Right ventricle myocardium inferior (tissue), 1 donor: Measurements from ENCODE around the gene VSTM2L. TPM values are rescaled to one million over a fixed set of nuclear protein-coding genes. Genes with fewer than 3 reads are reported as not detected.

Source experiments
- ATAC-seq: fragments of 200-7000 bp; cut with Tn5 transposase; one replicate; pipeline ENCODE4 v1.9.1; 2020; ENCODE audit warnings: mild to moderate bottlenecking, moderate library complexity
- DNase-seq: peaks from one replicate; pipeline ENCODE4 v3.0.0; 2021; ENCODE audit errors: missing footprints
- intact Hi-C: fragments of 100-400 bp; cut with DNase I; formaldehyde crosslinking; loops from one replicate; pipeline ENCODE4 v1.11.0; 2022
- total RNA-seq: library from RNA; stranded (reverse); fragmentation: NEBNext Ultra II Directional; extraction: Animal tissue kit (Norgen Biotek cat#: 25700); gene quantifications from one replicate; pipeline ENCODE4 v1.2.1, GENCODE V29; 2021
- donor health status: DM: no; HTN: yes; CAD: no; lungs with severe emphysema.

Gene VSTM2L
- total RNA-seq, 1 donor from 2014 or later = 17.7 TPM

- intact Hi-C loops = loop anchor here (10.0 kb wide), 1 partner anchor 322 kb away; no protein-coding TSS in a partner anchor
- ATAC-seq (peak; percentile 68), DNase-seq (no peak)
Observed at GRCh38 chr20:37896932-37897548, 5.9 kb upstream of the VSTM2L start.

DNA sequence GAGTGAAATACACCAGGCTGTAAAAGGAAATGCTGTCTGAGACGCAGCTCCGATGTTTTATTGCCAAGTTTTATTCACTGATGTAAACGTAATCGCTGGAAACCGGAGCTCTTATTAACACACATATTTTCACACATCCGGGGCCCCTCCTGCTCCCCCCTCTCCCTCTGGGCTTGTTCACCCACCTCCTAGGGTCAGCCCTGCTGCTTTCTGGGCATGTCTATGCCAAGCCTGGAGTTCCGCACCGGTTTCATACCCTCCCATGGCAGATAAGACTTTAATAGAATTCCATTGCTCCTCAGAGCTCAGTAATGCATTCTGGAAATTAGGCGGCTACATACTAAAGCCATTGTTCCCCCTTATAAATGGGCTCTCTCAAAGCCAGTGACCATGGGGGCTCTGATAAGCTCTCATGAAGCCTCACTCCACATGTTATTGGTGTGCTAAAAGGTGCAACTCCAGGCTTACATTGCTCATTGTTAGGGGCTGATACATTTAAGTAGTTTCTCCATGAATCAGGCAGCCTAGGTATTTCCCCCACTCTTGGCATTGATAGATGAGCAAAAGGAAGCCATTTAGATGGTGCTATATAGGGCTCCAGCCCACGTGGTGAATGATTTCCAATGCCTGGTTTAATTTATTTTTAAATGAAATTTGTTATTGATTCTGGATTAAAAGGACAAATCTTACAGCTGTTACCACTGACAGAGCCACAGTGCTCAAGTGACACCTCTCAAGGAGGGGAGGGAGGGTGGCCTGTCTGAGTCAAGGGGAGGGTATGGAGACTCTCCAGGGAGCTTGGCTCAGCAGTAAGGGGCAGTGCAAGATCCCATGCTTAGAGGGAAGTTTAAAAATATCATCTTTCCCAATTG lies 4.5 kb upstream of the VSTM2L start:
- DNase-seq (no peak), ATAC-seq (no peak)
- intact Hi-C loops = loop anchor here (10.0 kb wide), 1 partner anchor 324 kb away; no protein-coding TSS in a partner anchor

GRCh38 chr20:37899105-37900045 lies 3.6 kb upstream of the VSTM2L start:
- DNase-seq (no peak), ATAC-seq (no peak)
- intact Hi-C loops = loop anchor here (5.0 to 10.0 kb wide), 4 partner anchors 93 to 325 kb away; no protein-coding TSS in a partner anchor

GRCh38 chr20:37901240-37901639 lies 1.7 kb upstream of the VSTM2L start:
- intact Hi-C loops = loop anchor here (5.0 kb wide), 3 partner anchors 91 to 146 kb away; no protein-coding TSS in a partner anchor
- ATAC-seq = no peak

DNA sequence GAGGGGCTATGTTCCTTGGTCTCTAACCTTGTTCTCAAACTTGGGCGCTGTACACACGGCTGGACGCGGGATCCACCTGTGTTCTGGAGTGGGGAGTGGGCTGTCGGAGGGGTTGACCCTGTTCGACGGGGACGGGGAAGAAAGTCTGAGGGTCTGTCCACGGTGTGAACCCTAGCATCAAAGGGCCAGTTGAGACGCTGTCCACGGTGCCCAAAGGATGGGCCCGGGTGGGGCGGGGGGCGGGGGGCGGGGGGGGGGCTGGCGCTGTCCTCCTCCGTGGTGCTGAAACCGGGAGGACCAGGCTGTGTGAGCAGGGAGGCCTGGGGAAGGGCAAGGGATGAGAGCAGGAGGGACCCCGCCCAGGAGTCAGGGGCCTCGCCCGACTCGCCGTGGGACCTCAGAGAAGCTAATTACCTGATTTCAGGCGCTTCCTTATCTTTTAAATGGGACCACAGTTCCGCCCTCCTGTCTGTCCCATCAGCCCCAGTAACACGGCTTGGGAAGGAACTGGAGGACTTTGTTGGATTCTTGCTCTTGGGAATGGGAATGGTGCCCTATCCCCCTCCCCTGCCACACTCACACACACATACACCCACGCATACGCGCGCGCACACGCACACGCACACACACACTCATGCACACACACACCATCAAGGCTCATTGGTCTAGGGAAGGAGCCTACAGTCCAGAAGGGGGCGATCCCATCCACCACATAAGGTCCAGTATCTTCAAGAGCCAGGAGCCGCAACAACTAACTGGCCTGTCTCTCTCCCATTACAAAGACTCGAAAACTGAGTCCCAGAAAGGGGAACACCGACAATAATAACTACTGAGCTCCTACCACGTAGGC lies 1.0 kb upstream of the VSTM2L start:
- intact Hi-C loops = loop anchor here (5.0 kb wide), 3 partner anchors 90 to 145 kb away; no protein-coding TSS in a partner anchor
- no peak for DNase-seq

More at GRCh38 chr20:37901240-37901639, 1.7 kb upstream of the VSTM2L start:
- DNase-seq = no peak

DNA sequence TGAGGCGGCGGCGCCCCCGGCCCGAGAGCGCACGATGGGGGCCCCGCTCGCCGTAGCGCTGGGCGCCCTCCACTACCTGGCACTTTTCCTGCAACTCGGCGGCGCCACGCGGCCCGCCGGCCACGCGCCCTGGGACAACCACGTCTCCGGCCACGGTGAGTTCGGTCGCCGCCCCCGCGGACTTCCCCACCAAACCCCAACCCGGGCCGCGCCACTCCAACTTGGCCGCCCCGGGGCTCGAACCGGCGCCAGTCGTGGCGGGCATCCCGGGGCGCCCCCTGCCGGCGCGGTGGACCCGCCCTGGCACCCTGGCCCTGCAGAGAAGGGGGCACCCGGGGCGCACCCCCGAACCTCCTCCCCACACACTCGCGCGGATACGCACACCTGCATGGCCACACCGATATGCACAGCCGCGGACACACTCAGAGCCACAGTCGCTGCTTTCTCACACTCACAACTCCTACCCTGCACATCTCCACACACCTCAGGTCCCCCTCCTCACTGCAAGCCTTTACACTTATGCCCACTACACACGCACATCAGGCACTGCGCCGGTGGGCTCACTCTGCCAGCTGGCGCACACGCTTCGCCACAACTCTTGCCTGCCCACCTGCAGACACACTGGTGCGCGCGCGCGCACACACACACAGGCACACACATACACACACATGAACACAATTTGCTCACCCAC lies 535 bp downstream of the VSTM2L start:
- ATAC-seq = no peak
- no peak for DNase-seq
- intact Hi-C loops = loop anchor here (5.0 kb wide), 3 partner anchors 89 to 146 kb away; no protein-coding TSS in a partner anchor

More for the DNA sequence above, 1.0 kb upstream of the VSTM2L start:
- ATAC-seq = peak; percentile 51

GRCh38 chr20:37904008-37904642 lies 1.2 kb downstream of the VSTM2L start:
- intact Hi-C loops = loop anchor here (5.0 kb wide), 3 partner anchors 88 to 147 kb away; no protein-coding TSS in a partner anchor
- ATAC-seq (no peak), DNase-seq (no peak)

DNA sequence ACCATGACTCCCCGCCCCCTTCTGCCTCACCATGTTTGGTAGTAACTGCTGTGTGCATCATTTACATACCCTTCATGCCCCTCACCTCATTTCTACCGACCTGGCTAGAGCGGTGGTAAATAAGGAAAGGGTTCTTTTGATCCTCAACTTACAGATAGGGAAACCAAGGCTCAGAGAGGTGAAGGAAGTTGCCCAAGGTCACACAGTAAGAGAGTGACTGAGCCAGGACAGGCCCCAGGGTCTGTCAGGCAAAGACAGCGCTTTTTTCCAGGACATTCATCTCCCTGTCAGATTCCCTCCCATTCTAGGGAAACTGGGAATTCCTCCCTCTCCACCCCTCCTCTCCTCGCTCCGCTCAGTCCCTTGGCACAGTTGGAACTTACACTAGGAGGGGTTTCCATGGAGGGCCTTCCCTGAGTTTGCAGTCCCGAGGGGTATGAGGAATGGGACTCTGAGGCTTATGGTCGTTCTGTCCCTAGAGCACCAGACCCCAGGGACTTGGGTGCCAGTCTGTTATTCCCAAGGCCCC lies 2.0 kb downstream of the VSTM2L start:
- ATAC-seq (no peak), DNase-seq (no peak)
- intact Hi-C loops = loop anchor here (5.0 kb wide), 3 partner anchors 87 to 148 kb away; no protein-coding TSS in a partner anchor

DNA sequence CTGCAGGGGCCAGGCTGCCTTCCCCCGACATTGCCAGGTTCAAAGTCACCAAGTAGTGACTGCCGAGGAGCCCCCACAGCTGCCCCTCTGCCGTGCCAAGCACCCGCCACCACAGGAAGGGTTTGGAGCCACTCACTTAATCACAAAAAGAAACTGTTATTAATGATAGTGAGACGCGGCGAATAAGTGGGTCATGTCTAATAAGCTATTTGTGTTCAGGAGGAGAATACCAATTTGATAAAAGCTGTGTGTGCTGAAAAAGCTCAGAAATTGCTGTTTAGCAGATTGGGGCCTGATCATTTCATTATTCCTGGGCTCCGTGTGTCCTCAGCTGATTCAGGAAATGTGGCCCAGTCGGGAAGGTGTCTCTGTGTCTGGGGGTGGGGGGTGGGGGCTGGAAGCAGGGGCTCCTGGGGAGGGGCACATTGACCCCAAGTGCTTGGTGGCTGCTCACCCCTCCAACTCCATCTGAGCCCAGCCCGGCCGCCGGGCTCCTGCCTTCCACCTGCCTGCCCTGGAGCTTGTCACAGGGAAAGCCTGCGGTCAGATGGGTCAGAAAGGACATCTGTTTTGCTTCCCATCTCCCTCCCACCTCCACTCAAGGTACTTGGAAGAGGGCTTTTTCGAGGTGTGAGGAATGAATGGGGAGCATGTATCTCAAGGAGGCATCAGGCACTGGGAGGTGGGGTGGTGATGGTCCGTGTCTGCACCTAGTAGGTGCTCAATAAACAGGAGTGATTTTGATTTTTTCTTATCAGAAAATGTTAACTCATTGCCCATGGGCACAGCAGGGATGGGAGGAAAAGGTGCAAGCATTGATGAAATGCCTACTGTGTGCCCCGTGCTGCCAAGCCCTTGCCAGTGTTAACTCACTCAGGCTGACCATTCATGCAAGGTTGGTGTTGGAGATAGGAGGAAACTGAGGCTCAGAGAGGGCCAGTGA lies 3.0 kb downstream of the VSTM2L start:
- no peak for ATAC-seq
- no peak for DNase-seq
- intact Hi-C loops = no loop called here

- intact Hi-C loops = no loop called here
- ATAC-seq (no peak), DNase-seq (no peak)
Observed at GRCh38 chr20:37907330-37907676, 4.4 kb downstream of the VSTM2L start.

DNA sequence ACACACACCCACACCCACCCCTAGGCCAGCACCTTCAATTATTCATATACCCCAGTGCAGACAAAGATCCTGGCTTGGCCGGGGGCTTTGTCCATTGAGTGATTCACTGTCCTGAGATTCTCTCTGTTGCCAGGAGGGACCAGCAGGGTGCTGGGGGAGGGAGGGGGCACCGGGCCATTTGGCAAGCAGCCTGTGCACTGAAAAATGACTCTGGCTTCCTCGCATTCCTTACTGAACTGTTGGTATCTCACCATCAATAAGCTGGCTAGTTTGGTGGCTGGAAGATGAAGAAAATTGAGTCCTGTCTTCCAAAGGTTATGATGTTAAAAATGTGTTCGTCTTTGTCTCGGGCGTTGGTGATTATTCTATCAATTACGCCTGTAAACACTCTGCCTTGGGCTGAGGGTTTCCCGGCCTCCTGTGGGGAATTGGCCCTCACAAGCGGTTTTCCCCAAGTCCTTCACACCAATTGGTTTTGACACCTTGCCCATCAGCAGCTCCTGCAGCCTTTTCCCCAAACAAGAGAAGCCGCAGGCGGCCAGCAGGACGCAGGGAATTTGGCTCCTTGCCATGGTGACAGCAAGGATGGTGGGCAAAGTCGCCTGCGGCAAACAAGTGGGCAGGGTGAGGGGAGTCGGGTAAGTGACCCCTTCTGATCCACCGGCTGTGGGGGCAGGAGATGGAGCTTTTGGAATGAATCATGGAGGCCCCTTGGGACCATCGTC lies 4.9 kb downstream of the VSTM2L start:
- no peak for ATAC-seq
- intact Hi-C loops = no loop called here
- no peak for DNase-seq

- no peak for ATAC-seq
Observed at GRCh38 chr20:37911261-37911660, 8.3 kb downstream of the VSTM2L start.

GRCh38 chr20:37911838-37912281 lies 8.9 kb downstream of the VSTM2L start:
- peak; percentile 88 for ATAC-seq
- intact Hi-C loops = no loop called here
- DNase-seq = peak; percentile 77

More at GRCh38 chr20:37911261-37911660, 8.3 kb downstream of the VSTM2L start:
- intact Hi-C loops = no loop called here
- no peak for DNase-seq

DNA sequence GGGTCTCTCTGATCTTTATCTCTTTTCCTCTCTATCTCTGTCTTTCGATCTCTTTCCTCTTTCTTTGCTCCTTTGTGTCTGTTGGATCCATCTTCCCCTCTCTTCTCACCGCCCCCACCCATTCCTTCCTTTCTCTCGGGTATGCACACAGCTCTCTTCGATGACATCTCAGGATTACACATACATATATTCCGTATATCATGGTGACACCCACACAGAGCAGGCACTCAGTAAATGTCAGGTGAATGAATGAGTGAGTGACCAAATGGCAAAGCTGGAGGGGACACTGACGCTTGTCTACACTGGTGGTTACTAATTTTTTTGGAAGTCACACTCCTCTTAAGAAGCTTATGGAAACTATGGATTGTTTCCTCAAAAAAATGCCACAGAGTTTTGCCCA lies 9.9 kb downstream of the VSTM2L start:
- intact Hi-C loops = no loop called here

More for the DNA sequence above, 9.9 kb downstream of the VSTM2L start:
- DNase-seq = no peak
- ATAC-seq = no peak
